ENCODE data around the gene GAPDH. TPM values are rescaled to one million over a fixed set of nuclear protein-coding genes. Genes with fewer than 3 reads are reported as not detected.

The GAPDH gene
- polyA plus RNA-seq, 4 donors: 1,934 to 3,805 (median 2,842) TPM

- FAIRE-seq: no peak
- no peaks in the 10 kb centered on the region for H3K9me3 ChIP-seq (ENCODE audit: control insufficient read depth in 2 of 2, insufficient read depth in 1 of 2, low read depth in 1 of 2, low read length in 1 of 2)
- no peaks in the 10 kb centered on the region for H3K27me3 ChIP-seq (ENCODE audit: control insufficient read depth in 3 of 3, insufficient read depth in 3 of 3, low read length in 3 of 3)
- 18 to 22% (median 19%) methylated on average over 20 of the region's 20 CpGs for WGBS, 3 donors
- H3K27ac ChIP-seq (ENCODE audit: low read depth in 1 of 3, low read length in 2 of 3): peak overlapping the region; percentile 88 to 99 (median 89)
- peaks cover 24 to 71% (median 36%) of the 10 kb centered on the region in 3 donors for H3K36me3 ChIP-seq (ENCODE audit: control insufficient read depth in 3 of 3, insufficient read depth in 2 of 3, low read depth in 1 of 3, low read length in 3 of 3)
- peak; percentile 71 to 83 for DNase-seq
- H3K4me3 ChIP-seq (ENCODE audit: low read depth in 1 of 3, low read length in 3 of 3): peak overlapping the region in 1 of 3 donors; percentile 78
- H3K4me1 ChIP-seq (ENCODE audit: control insufficient read depth in 3 of 3, insufficient read depth in 2 of 3, low read depth in 1 of 3, low read length in 2 of 3): peaks cover 4 to 41% (median 4%) of the 10 kb centered on the region in 3 donors
Measured at GRCh38 chr12:6532051-6532926, 2.0 kb upstream of the GAPDH start.

GRCh38 chr12:6532927-6533652 lies 1.2 kb upstream of the GAPDH start:
- Histone ChIP-seq H3K4me3 (ENCODE audit: low read depth in 1 of 3, low read length in 3 of 3) (peak overlapping the region; percentile 41 to 78 (median 73)), H3K27ac (ENCODE audit: low read depth in 1 of 3, low read length in 2 of 3) (peak overlapping the region; percentile 88 to 99 (median 89)), H3K27me3 (ENCODE audit: control insufficient read depth in 3 of 3, insufficient read depth in 3 of 3, low read length in 3 of 3) (no peaks in the 10 kb centered on the region), H3K9me3 (ENCODE audit: control insufficient read depth in 2 of 2, insufficient read depth in 1 of 2, low read depth in 1 of 2, low read length in 1 of 2) (no peaks in the 10 kb centered on the region), H3K36me3 (ENCODE audit: control insufficient read depth in 3 of 3, insufficient read depth in 2 of 3, low read depth in 1 of 3, low read length in 3 of 3) (peaks cover 26 to 72% (median 30%) of the 10 kb centered on the region in 3 donors), H3K4me1 (ENCODE audit: control insufficient read depth in 3 of 3, insufficient read depth in 2 of 3, low read depth in 1 of 3, low read length in 2 of 3) (peaks cover 4 to 41% (median 4%) of the 10 kb centered on the region in 3 donors)
- 2 to 3% (median 2%) methylated on average over 13 to 14 of the region's 14 CpGs for WGBS, 3 donors
- FAIRE-seq (no peak), DNase-seq (peak in 1 of 2 donors; percentile 81)

- 0 to 5% (median 0%) methylated on average over 7 to 9 of the region's 9 CpGs for whole genome bisulfite sequencing, 3 donors
- Histone ChIP-seq H3K4me1 (ENCODE audit: control insufficient read depth in 3 of 3, insufficient read depth in 2 of 3, low read depth in 1 of 3, low read length in 2 of 3) (peaks cover 4 to 41% (median 4%) of the 10 kb centered on the region in 3 donors), H3K27me3 (ENCODE audit: control insufficient read depth in 3 of 3, insufficient read depth in 3 of 3, low read length in 3 of 3) (no peaks in the 10 kb centered on the region), H3K4me3 (ENCODE audit: low read depth in 1 of 3, low read length in 3 of 3) (peak overlapping the region; percentile 41 to 78 (median 73)), H3K9me3 (ENCODE audit: control insufficient read depth in 2 of 2, insufficient read depth in 1 of 2, low read depth in 1 of 2, low read length in 1 of 2) (no peaks in the 10 kb centered on the region), H3K27ac (ENCODE audit: low read depth in 1 of 3, low read length in 2 of 3) (peak overlapping the region; percentile 88 to 99 (median 89)), H3K36me3 (ENCODE audit: control insufficient read depth in 3 of 3, insufficient read depth in 2 of 3, low read depth in 1 of 3, low read length in 3 of 3) (peaks cover 26 to 72% (median 31%) of the 10 kb centered on the region in 3 donors)
- peak in 1 of 2 donors; percentile 91 for DNase-seq
- FAIRE-seq: no peak
Measured at GRCh38 chr12:6533653-6533922, 729 bp upstream of the GAPDH start.

GRCh38 chr12:6534695-6534944 lies 303 bp downstream of the GAPDH start:
- FAIRE-seq (no peak), DNase-seq (no peak)
- Histone ChIP-seq H3K27ac (ENCODE audit: low read depth in 1 of 3, low read length in 2 of 3) (peak overlapping the region; percentile 88 to 99 (median 89)), H3K36me3 (ENCODE audit: control insufficient read depth in 3 of 3, insufficient read depth in 2 of 3, low read depth in 1 of 3, low read length in 3 of 3) (peaks cover 22 to 72% (median 22%) of the 10 kb centered on the region in 3 donors), H3K27me3 (ENCODE audit: control insufficient read depth in 3 of 3, insufficient read depth in 3 of 3, low read length in 3 of 3) (no peaks in the 10 kb centered on the region), H3K9me3 (ENCODE audit: control insufficient read depth in 2 of 2, insufficient read depth in 1 of 2, low read depth in 1 of 2, low read length in 1 of 2) (no peaks in the 10 kb centered on the region), H3K4me3 (ENCODE audit: low read depth in 1 of 3, low read length in 3 of 3) (peak overlapping the region; percentile 73 to 99 (median 78)), H3K4me1 (ENCODE audit: control insufficient read depth in 3 of 3, insufficient read depth in 2 of 3, low read depth in 1 of 3, low read length in 2 of 3) (peaks cover 4 to 42% (median 4%) of the 10 kb centered on the region in 3 donors)
- 0% methylated on average over 8 to 25 of the region's 25 CpGs for WGBS, 3 donors

- DNase-seq (peak; percentile 74 to 79), FAIRE-seq (no peak)
- 0 to 1% (median 1%) methylated on average over 40 to 52 of the region's 52 CpGs for WGBS, 3 donors
- Histone ChIP-seq H3K36me3 (ENCODE audit: control insufficient read depth in 3 of 3, insufficient read depth in 2 of 3, low read depth in 1 of 3, low read length in 3 of 3) (peaks cover 20 to 70% (median 22%) of the 10 kb centered on the region in 3 donors), H3K27me3 (ENCODE audit: control insufficient read depth in 3 of 3, insufficient read depth in 3 of 3, low read length in 3 of 3) (no peaks in the 10 kb centered on the region), H3K27ac (ENCODE audit: low read depth in 1 of 3, low read length in 2 of 3) (peak overlapping the region; percentile 88 to 99 (median 89)), H3K9me3 (ENCODE audit: control insufficient read depth in 2 of 2, insufficient read depth in 1 of 2, low read depth in 1 of 2, low read length in 1 of 2) (no peaks in the 10 kb centered on the region), H3K4me3 (ENCODE audit: low read depth in 1 of 3, low read length in 3 of 3) (peak overlapping the region; percentile 73 to 99 (median 78)), H3K4me1 (ENCODE audit: control insufficient read depth in 3 of 3, insufficient read depth in 2 of 3, low read depth in 1 of 3, low read length in 2 of 3) (peaks cover 4 to 47% (median 4%) of the 10 kb centered on the region in 3 donors)
Measured at GRCh38 chr12:6534945-6535696, 804 bp downstream of the GAPDH start.

- DNase-seq (no peak), FAIRE-seq (no peak)
- 0 to 3% (median 3%) methylated on average over 5 to 6 of the region's 6 CpGs for WGBS, 3 donors
- Histone ChIP-seq H3K9me3 (ENCODE audit: control insufficient read depth in 2 of 2, insufficient read depth in 1 of 2, low read depth in 1 of 2, low read length in 1 of 2) (no peaks in the 10 kb centered on the region), H3K36me3 (ENCODE audit: control insufficient read depth in 3 of 3, insufficient read depth in 2 of 3, low read depth in 1 of 3, low read length in 3 of 3) (peaks cover 15 to 68% (median 22%) of the 10 kb centered on the region in 3 donors), H3K27me3 (ENCODE audit: control insufficient read depth in 3 of 3, insufficient read depth in 3 of 3, low read length in 3 of 3) (no peaks in the 10 kb centered on the region), H3K4me1 (ENCODE audit: control insufficient read depth in 3 of 3, insufficient read depth in 2 of 3, low read depth in 1 of 3, low read length in 2 of 3) (peaks cover 4 to 50% (median 4%) of the 10 kb centered on the region in 3 donors), H3K4me3 (ENCODE audit: low read depth in 1 of 3, low read length in 3 of 3) (peak overlapping the region; percentile 73 to 99 (median 78)), H3K27ac (ENCODE audit: low read depth in 1 of 3, low read length in 2 of 3) (peak overlapping the region; percentile 88 to 99 (median 89))
Measured at GRCh38 chr12:6535697-6535946, 1.3 kb downstream of the GAPDH start.

GRCh38 chr12:6535960-6536847 lies 1.9 kb downstream of the GAPDH start:
- peak overlapping the region; percentile 88 to 99 (median 89) for H3K27ac ChIP-seq (ENCODE audit: low read depth in 1 of 3, low read length in 2 of 3)
- no peaks in the 10 kb centered on the region for H3K9me3 ChIP-seq (ENCODE audit: control insufficient read depth in 2 of 2, insufficient read depth in 1 of 2, low read depth in 1 of 2, low read length in 1 of 2)
- peak overlapping the region; percentile 73 to 99 (median 78) for H3K4me3 ChIP-seq (ENCODE audit: low read depth in 1 of 3, low read length in 3 of 3)
- peaks cover 6 to 56% (median 6%) of the 10 kb centered on the region in 3 donors for H3K4me1 ChIP-seq (ENCODE audit: control insufficient read depth in 3 of 3, insufficient read depth in 2 of 3, low read depth in 1 of 3, low read length in 2 of 3)
- WGBS, 3 donors: 26 to 40% (median 37%) methylated on average over 10 of the region's 10 CpGs
- peaks cover 12 to 63% (median 20%) of the 10 kb centered on the region in 3 donors for H3K36me3 ChIP-seq (ENCODE audit: control insufficient read depth in 3 of 3, insufficient read depth in 2 of 3, low read depth in 1 of 3, low read length in 3 of 3)
- DNase-seq (peak in 1 of 2 donors; percentile 48), FAIRE-seq (no peak)
- no peaks in the 10 kb centered on the region for H3K27me3 ChIP-seq (ENCODE audit: control insufficient read depth in 3 of 3, insufficient read depth in 3 of 3, low read length in 3 of 3)
